WTC11 (cell line): ENCODE measurements around the gene TMEM40. TPM values are rescaled to one million over a fixed set of nuclear protein-coding genes. Genes with fewer than 3 reads are reported as not detected.

Experiments used
- ATAC-seq: fragments of 200-7000 bp; cut with Tn5 transposase; 2 replicates; pipeline ENCODE4 v1.10.0; 2021; ENCODE audit warnings: mild to moderate bottlenecking, moderate library complexity
- CTCF ChIA-PET: fragments of 300-600 bp; sonication (Branson Sonifier 250); formaldehyde crosslinking; loops from one replicate; lab custom pipeline; 2021; ENCODE audit warnings: antibody characterized with exemption; lab: Charles Lee
- POLR2A ChIA-PET: fragments of 350-600 bp; sonication (Branson Sonifier 250); formaldehyde crosslinking; loops from one replicate; lab custom pipeline; 2021; ENCODE audit warnings: antibody characterized with exemption; lab: Charles Lee
- DNase-seq: peaks from one replicate; pipeline ENCODE4 v3.0.0; 2021; ENCODE audit warnings: low spot score
- H3K27ac Mint-ChIP-seq: 2 replicates; pipeline ENCODE4 v1.8.0; 2021; ENCODE audit warnings: mixed read lengths
- H3K27me3 Mint-ChIP-seq: 2 replicates; pipeline ENCODE4 v1.8.0; 2021; ENCODE audit warnings: low read depth, mild to moderate bottlenecking, moderate library complexity, mixed read lengths
- H3K36me3 Mint-ChIP-seq: 2 replicates; pipeline ENCODE4 v1.8.0; 2021; ENCODE audit warnings: mixed read lengths
- H3K4me1 Mint-ChIP-seq: 2 replicates; pipeline ENCODE4 v1.8.0; 2022; ENCODE audit warnings: mixed read lengths
- H3K4me3 Mint-ChIP-seq: 2 replicates; pipeline ENCODE4 v1.8.0; 2021; ENCODE audit warnings: mild to moderate bottlenecking, moderate library complexity, mixed read lengths
- H3K9me3 Mint-ChIP-seq: 2 replicates; pipeline ENCODE4 v1.8.0; 2021; ENCODE audit warnings: mixed read lengths
- ARID4B ChIP-seq: sonication (generic); formaldehyde crosslinking; IDR thresholded peaks from 2 replicates; pipeline ENCODE4 v1.8.0; 2023; ENCODE audit warnings: missing genetic modification reagents, mild to moderate bottlenecking, borderline replicate concordance
- CDX4 ChIP-seq: fragments of 250-450 bp; sonication (Bioruptor Pico); IDR thresholded peaks from 2 replicates; pipeline ENCODE4 v1.9.0; 2021; ENCODE audit warnings: moderate library complexity, mild to moderate bottlenecking, inconsistent platforms, borderline replicate concordance
- E2F1 ChIP-seq: sonication (generic); formaldehyde crosslinking; IDR thresholded peaks from 2 replicates; pipeline ENCODE4 v1.8.0; 2022; ENCODE audit warnings: mild to moderate bottlenecking, missing genetic modification reagents
- E2F4 ChIP-seq: sonication (generic); formaldehyde crosslinking; IDR thresholded peaks from 2 replicates; pipeline ENCODE4 v1.8.1; 2022; ENCODE audit warnings: low read depth, mild to moderate bottlenecking, moderate library complexity, missing genetic modification reagents, borderline replicate concordance
- ETV6 ChIP-seq: sonication (generic); formaldehyde crosslinking; IDR thresholded peaks from 2 replicates; pipeline ENCODE4 v1.8.1; 2022; ENCODE audit warnings: mild to moderate bottlenecking, missing genetic modification reagents
- FOXJ3 ChIP-seq: sonication (generic); formaldehyde crosslinking; IDR thresholded peaks from 2 replicates; pipeline ENCODE4 v1.9.0; 2021; ENCODE audit warnings: missing genetic modification reagents, mild to moderate bottlenecking, borderline replicate concordance
- FOXP1 ChIP-seq: sonication (generic); formaldehyde crosslinking; IDR thresholded peaks from 2 replicates; pipeline ENCODE4 v1.8.0; 2022; ENCODE audit warnings: missing genetic modification reagents, mild to moderate bottlenecking, moderate library complexity, borderline replicate concordance
- JAZF1 ChIP-seq: fragments of 250-450 bp; sonication (Bioruptor Pico); IDR thresholded peaks from 2 replicates; pipeline ENCODE4 v1.9.0; 2021; ENCODE audit warnings: moderate library complexity, mild to moderate bottlenecking, inconsistent platforms
- JUN ChIP-seq: sonication (generic); formaldehyde crosslinking; IDR thresholded peaks from 2 replicates; pipeline ENCODE4 v1.8.0; 2023; ENCODE audit warnings: mild to moderate bottlenecking, missing genetic modification reagents
- NFATC4 ChIP-seq: fragments of 250-450 bp; sonication (Bioruptor Pico); IDR thresholded peaks from 2 replicates; pipeline ENCODE4 v1.9.0; 2021; ENCODE audit warnings: mild to moderate bottlenecking
- OVOL2 ChIP-seq: fragments of 250-450 bp; sonication (Bioruptor Pico); IDR thresholded peaks from 2 replicates; pipeline ENCODE4 v1.9.0; 2021; ENCODE audit warnings: mild to moderate bottlenecking, borderline replicate concordance
- SMAD3 ChIP-seq: sonication (generic); formaldehyde crosslinking; IDR thresholded peaks from 2 replicates; pipeline ENCODE4 v1.8.0; 2022; ENCODE audit warnings: missing genetic modification reagents, mild to moderate bottlenecking, borderline replicate concordance
- TCF7 ChIP-seq: sonication (generic); formaldehyde crosslinking; IDR thresholded peaks from 2 replicates; pipeline ENCODE4 v1.8.0; 2022; ENCODE audit warnings: mild to moderate bottlenecking, low read depth, missing genetic modification reagents, moderate library complexity
- TP53 ChIP-seq: sonication (generic); formaldehyde crosslinking; IDR thresholded peaks from 2 replicates; pipeline ENCODE4 v1.8.1; 2023; ENCODE audit warnings: mild to moderate bottlenecking, missing genetic modification reagents
- ZNF121 ChIP-seq: sonication (generic); formaldehyde crosslinking; IDR thresholded peaks from 2 replicates; pipeline ENCODE4 v1.8.0; 2023; ENCODE audit warnings: missing genetic modification reagents
- ZNF219 ChIP-seq: sonication (generic); formaldehyde crosslinking; IDR thresholded peaks from 2 replicates; pipeline ENCODE4 v1.8.0; 2023; ENCODE audit warnings: missing genetic modification reagents, mild to moderate bottlenecking, borderline replicate concordance
- ZNF425 ChIP-seq: fragments of 250-450 bp; sonication (Bioruptor Pico); conservative IDR thresholded peaks from 2 replicates; pipeline ENCODE4 v1.9.0; 2021; ENCODE audit warnings: mild to moderate bottlenecking
- total RNA-seq: library from RNA; stranded (reverse); gene quantifications from 3 replicates; pipeline ENCODE4 v1.2.3, GENCODE V29; 2021

Gene TMEM40
- total RNA-seq, 1 experiment from 2014 or later, result 0.17 TPM

- no peak for TF ChIP-seq E2F4 (CRISPR knock-in tag)
- no peak for TF ChIP-seq SMAD3 (CRISPR knock-in tag)
- TF ChIP-seq TCF7 (CRISPR knock-in tag), result no peak
- no peak for TF ChIP-seq FOXJ3 (CRISPR knock-in tag)
- TF ChIP-seq CDX4 (CRISPR knock-in tag), result no peak
- no peak for TF ChIP-seq ETV6
- TF ChIP-seq TP53 (CRISPR knock-in tag), result no peak
- no peak for TF ChIP-seq FOXP1 (CRISPR knock-in tag)
- no peak for TF ChIP-seq ARID4B
- peaks cover 13% of the 10 kb centered on the region for H3K4me1 Mint-ChIP-seq
- ATAC-seq (no peak), DNase-seq (no peak)
- H3K27ac Mint-ChIP-seq, result no peak overlapping the region
- H3K27me3 Mint-ChIP-seq, result no peaks in the 10 kb centered on the region; the same call in 1 of the 2 replicates
- H3K9me3 Mint-ChIP-seq, result no peaks in the 10 kb centered on the region
- no peak overlapping the region for H3K4me3 Mint-ChIP-seq
- H3K36me3 Mint-ChIP-seq, result peaks cover 15% of the 10 kb centered on the region; the same call in 1 of the 2 replicates
- POLR2A ChIA-PET, result interaction anchor here (1.0 kb wide), 1 partner anchor 10 kb away, joined by 3 read pairs; no protein-coding TSS in a partner anchor
- CTCF ChIA-PET, result interaction anchor here (0.7 to 4.3 kb wide), 5 partner anchors 10 to 161 kb away, joined by 3 to 62 read pairs (median 5); partner anchors contain the start of gene CAND2
Observed at GRCh38 chr3:12807066-12807465, 48.0 kb upstream of the TMEM40 start.

- POLR2A ChIA-PET, result no interaction called here
- ATAC-seq (no peak), DNase-seq (no peak)
- no peak overlapping the region for H3K4me3 Mint-ChIP-seq
- H3K27me3 Mint-ChIP-seq, result no peaks in the 10 kb centered on the region; the same call in 1 of the 2 replicates
- peaks cover 15% of the 10 kb centered on the region; the same call in 1 of the 2 replicates for H3K36me3 Mint-ChIP-seq
- no peak for TF ChIP-seq E2F1 (CRISPR knock-in tag)
- no peak for TF ChIP-seq SMAD3 (CRISPR knock-in tag)
- TF ChIP-seq JUN (CRISPR knock-in tag), result no peak
- no peak for TF ChIP-seq JAZF1 (CRISPR knock-in tag)
- TF ChIP-seq NFATC4 (CRISPR knock-in tag), result no peak
- no peak for TF ChIP-seq OVOL2 (CRISPR knock-in tag)
- TF ChIP-seq ZNF219 (CRISPR knock-in tag), result no peak
- TF ChIP-seq ZNF121 (CRISPR knock-in tag), result no peak
- TF ChIP-seq ZNF425, result no peak
- no peak for TF ChIP-seq TP53 (CRISPR knock-in tag)
- CTCF ChIA-PET, result interaction anchor here (1.0 kb wide), 1 partner anchor 89 kb away, joined by 3 read pairs; no protein-coding TSS in a partner anchor
- no peaks in the 10 kb centered on the region for H3K9me3 Mint-ChIP-seq
- H3K4me1 Mint-ChIP-seq, result peaks cover 2% of the 10 kb centered on the region; the same call in 1 of the 2 replicates
- H3K27ac Mint-ChIP-seq, result no peak overlapping the region
Observed at GRCh38 chr3:12803371-12803770, 44.3 kb upstream of the TMEM40 start.
